ENCODE data around the gene IFIT3.
"Not testable (repeated sequence)": the region's sequence is repeated elsewhere in the genome, so short reads cannot be mapped to it uniquely, and the experiment has no call there.

The IFIT3 gene

DNA sequence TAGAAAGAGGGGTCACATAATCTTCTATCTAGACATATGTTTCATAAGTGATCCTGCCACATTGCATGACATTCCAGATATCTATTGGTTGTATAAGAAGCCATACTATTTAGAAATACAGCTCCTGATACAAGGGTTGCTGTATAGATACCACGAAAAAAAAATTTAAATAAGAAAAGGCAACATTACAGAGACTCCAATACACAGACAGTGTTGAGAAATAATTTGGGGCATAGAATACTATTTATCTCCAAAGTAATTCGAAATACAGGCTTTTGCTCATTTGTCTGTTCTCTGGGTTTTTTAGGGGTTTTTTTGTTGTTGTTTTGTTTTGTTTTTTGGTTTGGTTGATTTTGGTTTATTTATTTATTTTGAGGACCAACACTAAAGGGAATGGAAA is 23.4 kb upstream of the IFIT3 start:
- DNase-seq, result no peak

DNA sequence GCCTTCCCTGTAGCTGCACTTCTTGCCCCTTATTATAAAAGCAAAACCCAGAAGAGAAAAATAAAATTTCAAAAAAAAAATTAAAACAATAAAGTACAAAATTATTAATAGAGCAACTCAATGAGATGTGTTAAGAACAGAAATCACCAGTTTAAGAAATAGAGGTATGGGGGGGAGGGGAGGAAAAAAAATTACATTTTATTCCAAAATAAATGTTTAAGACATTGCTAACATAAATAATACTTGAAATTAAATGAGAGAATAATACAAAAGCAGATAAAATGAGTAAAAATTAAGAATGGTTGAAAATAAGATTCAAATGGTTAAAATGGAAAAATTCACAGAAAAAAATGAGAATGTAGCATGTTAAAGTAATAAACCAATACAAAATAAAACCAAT is 22.9 kb upstream of the IFIT3 start:
- no peak for DNase-seq

DNA sequence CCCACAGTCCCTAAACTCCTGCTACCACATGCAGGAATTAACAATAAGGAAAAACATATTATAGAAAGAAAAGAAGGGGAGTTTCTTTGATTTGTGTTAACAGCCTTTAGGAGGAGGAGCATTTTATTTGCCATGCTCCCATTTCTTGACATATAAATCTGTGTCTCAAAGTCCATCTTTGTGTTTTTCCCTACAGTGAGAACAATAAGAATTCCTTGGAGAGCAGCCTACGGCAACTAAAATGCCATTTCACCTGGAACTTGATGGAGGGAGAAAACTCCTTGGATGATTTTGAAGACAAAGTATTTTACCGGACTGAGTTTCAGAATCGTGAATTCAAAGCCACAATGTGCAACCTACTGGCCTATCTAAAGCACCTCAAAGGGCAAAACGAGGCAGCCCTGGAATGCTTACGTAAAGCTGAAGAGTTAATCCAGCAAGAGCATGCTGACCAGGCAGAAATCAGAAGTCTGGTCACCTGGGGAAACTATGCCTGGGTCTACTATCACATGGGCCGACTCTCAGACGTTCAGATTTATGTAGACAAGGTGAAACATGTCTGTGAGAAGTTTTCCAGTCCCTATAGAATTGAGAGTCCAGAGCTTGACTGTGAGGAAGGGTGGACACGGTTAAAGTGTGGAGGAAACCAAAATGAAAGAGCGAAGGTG is 21.9 kb upstream of the IFIT3 start:
- DNase-seq, result no peak

DNA sequence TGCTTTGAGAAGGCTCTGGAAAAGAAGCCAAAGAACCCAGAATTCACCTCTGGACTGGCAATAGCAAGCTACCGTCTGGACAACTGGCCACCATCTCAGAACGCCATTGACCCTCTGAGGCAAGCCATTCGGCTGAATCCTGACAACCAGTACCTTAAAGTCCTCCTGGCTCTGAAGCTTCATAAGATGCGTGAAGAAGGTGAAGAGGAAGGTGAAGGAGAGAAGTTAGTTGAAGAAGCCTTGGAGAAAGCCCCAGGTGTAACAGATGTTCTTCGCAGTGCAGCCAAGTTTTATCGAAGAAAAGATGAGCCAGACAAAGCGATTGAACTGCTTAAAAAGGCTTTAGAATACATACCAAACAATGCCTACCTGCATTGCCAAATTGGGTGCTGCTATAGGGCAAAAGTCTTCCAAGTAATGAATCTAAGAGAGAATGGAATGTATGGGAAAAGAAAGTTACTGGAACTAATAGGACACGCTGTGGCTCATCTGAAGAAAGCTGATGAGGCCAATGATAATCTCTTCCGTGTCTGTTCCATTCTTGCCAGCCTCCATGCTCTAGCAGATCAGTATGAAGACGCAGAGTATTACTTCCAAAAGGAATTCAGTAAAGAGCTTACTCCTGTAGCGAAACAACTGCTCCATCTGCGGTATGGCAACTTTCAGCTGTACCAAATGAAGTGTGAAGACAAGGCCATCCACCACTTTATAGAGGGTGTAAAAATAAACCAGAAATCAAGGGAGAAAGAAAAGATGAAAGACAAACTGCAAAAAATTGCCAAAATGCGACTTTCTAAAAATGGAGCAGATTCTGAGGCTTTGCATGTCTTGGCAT is 21.1 kb upstream of the IFIT3 start:
- no peak for DNase-seq

DNA sequence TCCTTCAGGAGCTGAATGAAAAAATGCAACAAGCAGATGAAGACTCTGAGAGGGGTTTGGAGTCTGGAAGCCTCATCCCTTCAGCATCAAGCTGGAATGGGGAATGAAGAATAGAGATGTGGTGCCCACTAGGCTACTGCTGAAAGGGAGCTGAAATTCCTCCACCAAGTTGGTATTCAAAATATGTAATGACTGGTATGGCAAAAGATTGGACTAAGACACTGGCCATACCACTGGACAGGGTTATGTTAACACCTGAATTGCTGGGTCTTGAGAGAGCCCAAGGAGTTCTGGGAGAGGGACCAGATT is 20.6 kb upstream of the IFIT3 start:
- DNase-seq, result no peak

DNA sequence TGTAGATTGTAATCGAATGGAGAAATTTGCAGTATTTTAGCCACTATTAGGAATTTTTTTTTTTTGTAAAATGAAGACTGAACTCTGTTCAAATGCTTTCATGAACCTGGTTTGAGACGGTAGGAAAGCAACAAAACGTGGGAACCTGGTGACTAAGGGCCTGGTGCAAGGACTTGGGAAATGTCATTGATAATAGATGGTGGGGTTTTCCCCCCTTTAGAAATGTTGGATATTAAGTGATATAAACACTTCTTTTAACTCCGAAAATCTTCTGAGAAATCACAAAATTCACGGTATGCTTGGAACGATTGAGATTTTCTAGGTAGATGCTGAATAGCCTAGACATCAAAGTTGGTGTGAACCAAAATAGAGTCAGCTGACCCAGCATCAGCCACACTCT is 19.5 kb upstream of the IFIT3 start:
- DNase-seq, result no peak

DNA sequence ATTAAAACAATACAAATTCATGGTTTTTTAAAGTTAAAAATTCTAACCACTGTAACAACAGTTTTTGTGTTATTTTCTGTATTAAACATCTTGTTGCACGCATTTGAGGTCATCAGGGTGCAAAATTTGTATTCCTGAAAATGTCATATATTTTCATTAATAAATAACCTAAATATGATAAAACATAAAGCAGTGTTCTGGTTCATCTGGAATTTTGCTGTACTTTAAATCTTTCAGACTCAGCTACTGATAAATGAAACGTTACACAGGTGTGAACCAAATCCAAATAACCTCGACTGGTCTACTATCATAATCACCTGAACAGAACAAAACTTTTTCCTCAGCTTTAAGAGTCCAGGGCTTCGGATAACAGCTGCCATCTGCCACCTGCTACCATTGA is 19.1 kb upstream of the IFIT3 start:
- no peak for DNase-seq

DNA sequence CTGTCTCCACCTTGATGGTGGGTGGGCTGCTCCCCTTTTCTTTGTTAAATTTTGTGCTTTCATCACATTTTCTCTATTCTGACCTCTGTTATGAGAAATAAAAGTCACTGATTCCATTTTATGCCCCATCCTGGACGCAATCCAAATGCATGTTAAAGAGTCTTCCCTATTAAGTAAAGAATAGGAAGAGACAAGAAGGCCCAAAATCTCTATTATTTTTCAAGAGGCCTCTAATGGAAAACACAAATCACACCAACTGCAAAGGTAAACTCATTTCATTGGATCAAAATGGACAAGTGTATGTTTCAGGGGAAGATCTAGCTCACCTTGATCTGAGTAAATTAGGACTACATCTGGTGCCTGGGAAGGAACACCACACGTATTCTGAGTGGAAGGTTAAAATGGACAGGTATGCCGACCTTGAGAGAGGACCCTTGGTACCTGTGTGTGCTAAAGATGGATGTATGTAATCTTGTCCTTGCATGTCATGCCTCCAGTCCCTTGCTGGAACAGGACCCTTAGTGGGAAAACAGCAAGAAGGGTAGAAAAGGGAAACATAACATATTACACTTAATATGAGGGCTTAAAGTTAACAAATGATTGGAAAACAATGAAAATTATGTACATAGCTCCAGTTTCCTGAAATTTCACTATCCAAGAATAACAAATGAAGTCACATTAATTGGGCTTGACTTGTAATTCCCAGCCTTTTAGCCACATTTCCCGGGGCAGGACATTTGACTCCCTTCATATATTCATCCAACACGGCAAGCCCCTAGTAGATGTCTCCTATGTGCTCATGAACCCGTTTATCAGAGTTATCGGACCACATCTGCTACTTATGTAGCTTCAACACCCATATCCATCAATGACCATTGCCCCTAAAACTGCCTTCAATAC is 18.4 kb upstream of the IFIT3 start:
- no peak for DNase-seq

DNA sequence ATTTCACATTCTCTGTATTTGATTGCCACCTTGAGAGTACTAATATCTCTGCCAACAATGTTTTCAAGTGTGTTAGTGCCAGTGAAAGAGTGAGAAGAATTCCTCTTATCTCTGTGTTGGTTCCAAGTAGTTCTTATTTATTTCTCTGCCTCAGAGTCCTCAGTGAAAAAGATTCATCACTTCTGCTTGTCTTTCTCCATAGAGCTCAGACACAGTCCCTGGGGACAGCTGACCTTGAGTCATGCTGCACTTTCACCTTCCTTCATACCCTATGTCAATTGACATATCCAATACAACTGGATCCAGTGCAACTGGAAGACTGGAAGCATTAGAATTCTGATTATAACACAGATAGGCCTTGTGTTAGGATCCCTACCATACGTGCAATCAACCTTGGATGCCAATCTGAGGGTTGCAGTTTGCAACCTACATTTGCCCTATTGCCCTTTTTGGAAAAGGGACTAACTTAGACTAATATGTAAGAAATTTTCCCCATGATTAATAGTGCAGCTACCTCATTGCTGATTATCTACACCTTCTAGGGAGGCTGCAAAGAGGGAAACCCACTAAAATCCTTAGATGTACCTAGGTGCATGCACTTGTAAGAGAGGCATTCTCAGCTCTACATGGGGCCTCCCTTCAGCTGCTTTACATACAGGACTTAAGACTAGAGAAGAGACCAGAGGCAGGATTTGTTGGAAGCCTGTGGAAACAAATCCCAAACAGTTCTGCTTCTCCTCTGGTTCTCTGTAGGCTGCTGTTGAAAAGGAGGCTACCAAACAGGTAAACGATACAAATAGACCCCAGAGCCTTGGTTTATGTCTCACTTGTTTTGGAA is 17.5 kb upstream of the IFIT3 start:
- no peak for DNase-seq

DNA sequence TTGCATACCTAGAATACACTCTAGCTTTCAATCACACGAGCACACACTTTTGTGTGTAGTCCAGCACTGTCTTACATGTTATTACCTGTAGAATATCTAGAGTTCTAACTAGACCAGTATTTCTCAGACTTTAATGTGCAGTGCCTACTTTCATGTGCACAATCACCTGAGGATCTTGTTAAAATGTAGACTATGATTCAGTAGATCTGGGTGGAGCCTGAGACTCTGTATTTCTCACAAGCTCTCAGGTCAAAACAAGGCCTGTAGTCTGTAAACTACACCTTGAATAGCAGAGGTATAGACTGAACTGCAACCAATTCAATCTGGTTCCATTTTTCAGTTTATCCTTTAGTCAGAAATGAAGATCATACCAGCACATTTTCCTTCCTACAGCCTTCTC is 14.8 kb upstream of the IFIT3 start:
- DNase-seq, result no peak

DNA sequence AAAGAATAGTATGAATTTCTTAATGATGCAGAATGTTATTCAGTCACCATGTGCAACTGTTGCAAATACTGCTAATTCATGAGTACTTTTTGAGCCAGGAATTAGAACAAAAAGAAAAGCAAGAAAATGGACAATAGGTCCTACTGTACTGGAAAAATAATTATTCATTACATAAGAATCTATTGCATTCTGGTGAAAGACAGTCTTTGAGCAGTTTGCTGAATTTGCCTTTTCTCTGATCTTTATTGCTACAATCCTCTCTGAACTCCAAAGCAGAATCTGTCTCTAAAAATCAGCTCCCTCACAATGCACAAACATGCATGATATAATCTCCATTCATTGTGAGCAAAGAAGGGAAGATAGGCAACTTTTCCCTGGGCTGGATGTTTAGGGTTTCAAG is 13.1 kb upstream of the IFIT3 start:
- DNase-seq, result no peak

DNA sequence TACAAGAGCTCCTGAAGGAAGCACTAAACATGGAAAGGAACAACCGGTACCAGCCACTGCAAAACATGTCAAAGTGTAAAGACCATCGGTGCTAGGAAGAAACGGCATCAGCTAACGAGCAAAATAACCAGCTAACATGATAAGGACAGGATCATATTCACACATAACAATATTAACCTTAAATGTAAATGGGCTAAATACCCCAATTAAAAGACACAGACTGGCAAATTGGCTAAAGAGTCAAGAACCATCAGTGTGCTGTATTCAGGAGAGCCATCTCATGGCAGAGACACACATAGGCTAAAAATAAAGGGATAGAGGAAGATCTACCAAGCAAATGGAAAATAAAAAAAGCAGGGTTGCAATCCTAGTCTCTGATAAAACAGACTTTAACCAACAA is 9.8 kb upstream of the IFIT3 start:
- DNase-seq, result not testable (repeated sequence)

DNA sequence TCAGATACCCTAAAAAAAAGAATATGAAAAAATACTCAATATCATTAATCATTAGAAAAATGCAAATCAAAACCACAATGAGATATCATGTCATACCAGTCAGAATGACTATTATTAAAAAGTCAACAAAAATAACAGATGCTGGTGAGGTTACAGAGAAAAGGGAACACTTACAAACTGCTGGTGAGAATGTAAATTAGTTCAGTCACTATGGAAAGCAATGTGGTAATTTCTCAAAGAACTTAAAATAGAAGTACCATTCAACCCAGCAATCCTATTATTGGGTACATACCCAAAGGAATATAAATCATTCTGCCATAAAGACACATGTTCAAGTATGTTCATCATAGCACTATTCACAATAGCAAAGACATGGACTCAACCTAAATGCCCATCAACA is 2.7 kb upstream of the IFIT3 start:
- DNase-seq, result not testable (repeated sequence)

DNA sequence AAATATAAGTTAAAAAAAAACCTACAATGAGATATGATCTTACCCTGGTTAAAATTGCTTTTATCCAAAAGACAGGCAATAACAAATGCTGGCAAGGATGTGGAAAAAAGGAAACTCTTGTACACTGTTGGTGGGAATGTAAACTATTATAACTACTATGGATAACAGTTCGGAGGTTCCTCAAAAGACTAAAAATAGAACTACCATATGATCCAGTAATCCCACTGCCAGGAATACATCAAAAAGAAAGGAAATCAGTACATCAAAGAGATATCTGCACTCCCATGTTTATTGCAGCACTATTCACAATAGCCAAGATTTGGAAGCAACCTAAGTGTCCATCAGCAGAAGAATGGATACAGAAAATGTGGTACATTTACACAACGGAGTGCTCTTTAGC is 1.9 kb upstream of the IFIT3 start:
- DNase-seq, result not testable (repeated sequence)

DNA sequence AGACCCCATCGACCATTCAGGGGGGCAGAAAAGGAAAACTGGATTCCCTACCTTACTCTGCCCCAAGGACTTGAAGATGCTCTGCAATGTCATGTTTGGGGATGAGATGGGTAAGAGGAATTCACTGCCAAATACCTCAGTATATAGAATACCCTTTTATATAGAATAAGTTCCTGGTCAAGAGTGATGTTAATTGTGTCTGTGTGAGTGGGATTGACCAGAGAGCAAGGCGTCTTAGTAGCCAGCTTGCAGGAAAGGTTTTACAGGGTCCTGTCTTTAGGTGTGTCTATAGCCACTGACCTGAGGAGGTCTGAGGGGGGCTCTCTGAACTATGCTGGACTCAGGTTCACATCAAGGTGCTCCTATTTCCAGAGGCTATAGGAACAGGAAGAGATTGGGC is 1.4 kb downstream of the IFIT3 start:
- no peak for DNase-seq

DNA sequence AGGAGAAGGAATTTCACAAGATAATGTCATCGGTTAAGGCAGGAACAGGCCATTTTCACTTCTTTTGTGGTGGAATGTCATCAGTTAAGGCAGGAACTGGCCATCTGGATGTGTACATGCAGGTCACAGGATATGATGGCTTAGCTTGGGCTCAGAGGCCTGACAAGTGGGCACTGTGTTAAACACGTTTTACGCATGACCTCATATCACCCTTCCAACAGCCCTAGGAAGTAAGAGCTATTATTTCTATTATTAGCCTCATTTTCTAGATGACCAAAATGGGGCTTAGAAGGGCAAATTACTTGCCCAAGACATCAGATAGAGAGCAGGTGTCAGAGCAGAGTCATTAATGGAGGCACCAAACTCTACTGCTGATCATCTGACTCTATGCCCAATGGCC is 2.2 kb downstream of the IFIT3 start:
- not testable (repeated sequence) for DNase-seq

DNA sequence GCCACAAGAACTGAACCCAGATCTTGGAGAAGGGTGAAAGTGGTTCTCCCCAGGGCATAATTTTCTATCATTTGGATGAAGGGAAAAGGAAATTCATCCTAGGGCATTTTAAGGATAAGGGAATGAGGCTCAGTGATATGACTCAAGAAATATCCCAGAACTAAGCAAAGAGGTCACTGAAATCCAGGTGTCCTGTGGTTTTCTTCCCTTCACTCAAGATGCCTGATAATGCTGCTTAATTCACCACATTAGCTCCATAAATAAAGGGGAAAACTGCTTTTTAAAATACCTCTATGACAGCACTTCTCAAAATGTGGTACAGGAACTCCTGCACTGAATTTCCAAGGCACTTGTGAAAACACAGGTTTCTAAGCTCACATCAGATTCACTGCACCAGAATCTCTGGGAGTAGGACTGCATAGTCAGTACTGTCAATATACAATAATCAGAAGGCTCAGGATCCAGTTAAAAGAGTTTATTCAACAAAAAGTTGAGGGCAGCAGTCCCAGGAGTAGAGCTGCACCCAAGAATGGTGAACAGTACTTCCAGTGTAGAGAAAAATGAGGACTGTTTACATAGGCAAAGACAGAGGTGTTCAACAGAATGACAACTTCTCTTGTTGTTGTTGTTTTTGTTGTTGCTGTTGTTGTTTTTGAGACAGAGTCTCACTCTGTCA is 2.9 kb downstream of the IFIT3 start:
- no peak for DNase-seq

DNA sequence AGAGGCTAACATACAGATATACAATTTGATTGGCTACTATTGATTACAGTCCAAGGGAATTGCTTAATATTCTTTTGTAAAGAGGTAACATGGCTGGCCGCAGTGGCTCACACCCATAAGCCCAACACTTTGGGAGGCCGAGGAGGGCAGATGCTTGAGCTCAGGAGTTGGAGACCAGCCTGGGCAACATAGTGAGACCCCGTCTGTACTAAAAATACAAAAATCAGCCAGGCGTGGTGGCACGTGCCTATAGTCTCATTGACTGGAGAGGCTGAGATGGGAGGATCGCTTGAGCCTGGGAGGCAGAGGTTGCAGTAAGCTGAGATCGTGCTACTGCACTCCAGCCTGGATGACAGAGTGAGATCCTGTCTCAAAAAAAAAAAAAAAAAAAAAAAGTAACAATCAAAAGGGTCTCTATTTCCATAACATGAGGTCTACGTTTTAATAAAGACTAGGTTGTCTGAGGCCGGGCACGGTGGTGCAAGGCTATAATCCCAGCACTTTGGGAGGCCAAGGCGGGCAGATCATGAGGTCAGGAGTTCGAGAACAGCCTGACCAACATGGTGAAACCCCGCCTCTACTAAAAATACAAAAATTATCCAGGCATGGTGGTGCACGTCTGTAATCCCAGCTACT is 3.8 kb downstream of the IFIT3 start:
- not testable (repeated sequence) for DNase-seq

DNA sequence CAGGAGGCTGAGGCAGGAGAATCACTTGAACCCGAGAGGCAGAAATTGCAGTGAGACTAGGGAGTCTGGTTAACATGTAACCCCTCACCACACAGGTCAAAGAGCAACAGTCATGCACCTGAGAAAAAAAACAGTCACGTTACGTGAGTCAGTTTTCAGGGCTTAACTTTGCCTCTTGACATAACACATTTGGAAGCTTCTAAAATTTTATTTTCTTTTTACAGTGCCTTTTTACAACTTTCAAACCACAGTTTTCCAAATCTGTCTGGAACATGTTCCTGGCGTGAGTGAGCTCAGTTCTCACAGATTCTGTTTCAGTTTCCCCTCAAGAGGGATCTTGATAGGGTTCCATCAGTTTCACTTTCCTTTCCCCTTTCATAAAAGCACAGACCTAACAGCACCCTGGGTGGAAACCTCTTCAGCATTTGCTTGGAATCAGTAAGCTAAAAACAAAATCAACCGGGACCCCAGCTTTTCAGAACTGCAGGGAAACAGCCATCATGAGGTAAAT is 4.4 kb downstream of the IFIT3 start:
- peak; percentile 39 to 40 for DNase-seq

DNA sequence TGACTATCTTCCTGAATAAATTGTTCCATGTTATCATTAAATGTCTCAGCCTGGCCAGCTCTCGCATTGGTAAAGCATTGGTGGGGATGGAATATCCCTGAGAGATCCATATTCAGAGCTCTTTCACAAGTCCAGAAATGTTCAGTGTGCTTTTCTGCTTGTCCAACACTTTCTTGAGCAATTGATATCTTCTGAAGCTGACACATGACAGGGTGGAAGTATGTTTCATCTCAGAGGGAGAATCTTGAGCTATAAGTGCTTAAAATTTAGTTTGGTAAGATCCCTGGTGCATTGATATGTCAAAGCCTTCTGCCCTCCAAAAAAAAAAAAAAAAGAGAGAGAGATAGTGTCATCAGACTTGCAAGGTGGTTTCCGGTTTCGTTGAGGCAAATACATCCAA is 7.4 kb downstream of the IFIT3 start:
- no peak for DNase-seq

DNA sequence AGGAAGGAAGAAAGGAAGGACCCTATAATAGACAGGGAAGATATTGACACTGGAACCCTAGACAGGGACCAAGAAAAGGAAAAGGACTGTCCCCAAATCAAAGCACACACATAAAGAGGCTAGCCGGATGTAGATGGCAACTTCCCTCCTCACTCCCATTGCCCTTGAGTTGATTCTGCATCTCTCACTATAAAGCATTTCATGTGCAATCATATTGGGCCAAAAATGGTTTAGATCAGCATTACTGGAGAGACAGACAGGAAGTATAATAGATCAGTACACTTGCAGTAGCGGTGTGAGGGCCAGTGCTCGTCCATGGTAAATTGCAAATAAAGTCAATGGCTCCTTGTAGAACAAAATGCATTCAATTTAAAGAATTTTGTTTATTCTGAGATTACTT is 8.4 kb downstream of the IFIT3 start:
- DNase-seq, result no peak

DNA sequence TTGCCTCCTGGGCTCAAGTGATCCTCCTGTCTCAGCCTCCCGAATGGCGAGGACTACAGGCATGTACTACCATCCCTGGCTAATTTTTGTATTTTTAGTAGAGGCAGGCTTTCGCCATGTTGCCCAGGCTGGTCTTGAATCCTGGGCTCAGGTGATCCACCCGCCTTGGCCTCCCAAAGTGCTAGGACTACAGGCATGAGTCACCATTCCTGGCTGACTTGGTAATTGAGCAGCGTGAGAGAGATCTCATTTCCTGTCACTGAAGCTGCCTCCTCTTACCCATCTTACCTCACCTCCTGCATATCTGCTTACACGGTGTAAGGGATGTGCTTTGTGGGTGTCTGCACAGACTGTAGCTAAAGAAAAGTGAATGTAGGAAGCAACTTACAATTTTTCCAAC is 9.7 kb downstream of the IFIT3 start:
- peak; percentile 45 to 51 for DNase-seq

Data from activated CD4-positive, alpha-beta T cell treated with anti-CD3 and anti-CD28 coated beads for 4 hours (primary cell).